Measurements from ENCODE around the gene LIFR. TPM values are rescaled to one million over a fixed set of nuclear protein-coding genes. Genes with fewer than 3 reads are reported as not detected.

Gene LIFR
- polyA plus RNA-seq, 1 experiment: 2.7 TPM

GRCh38 chr5:38494175-38494574, 62.3 kb downstream of the LIFR start:
- TF ChIP-seq, protein P1, sequence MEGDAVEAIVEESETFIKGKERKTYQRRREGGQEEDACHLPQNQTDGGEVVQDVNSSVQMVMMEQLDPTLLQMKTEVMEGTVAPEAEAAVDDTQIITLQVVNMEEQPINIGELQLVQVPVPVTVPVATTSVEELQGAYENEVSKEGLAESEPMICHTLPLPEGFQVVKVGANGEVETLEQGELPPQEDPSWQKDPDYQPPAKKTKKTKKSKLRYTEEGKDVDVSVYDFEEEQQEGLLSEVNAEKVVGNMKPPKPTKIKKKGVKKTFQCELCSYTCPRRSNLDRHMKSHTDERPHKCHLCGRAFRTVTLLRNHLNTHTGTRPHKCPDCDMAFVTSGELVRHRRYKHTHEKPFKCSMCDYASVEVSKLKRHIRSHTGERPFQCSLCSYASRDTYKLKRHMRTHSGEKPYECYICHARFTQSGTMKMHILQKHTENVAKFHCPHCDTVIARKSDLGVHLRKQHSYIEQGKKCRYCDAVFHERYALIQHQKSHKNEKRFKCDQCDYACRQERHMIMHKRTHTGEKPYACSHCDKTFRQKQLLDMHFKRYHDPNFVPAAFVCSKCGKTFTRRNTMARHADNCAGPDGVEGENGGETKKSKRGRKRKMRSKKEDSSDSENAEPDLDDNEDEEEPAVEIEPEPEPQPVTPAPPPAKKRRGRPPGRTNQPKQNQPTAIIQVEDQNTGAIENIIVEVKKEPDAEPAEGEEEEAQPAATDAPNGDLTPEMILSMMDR (IDR thresholded peaks at IDR 0.05; ENCODE audit: insufficient read depth, low read depth, low read length): no peak
- POLR2A ChIA-PET: no interaction called here
- Histone ChIP-seq H3K36me3 (ENCODE audit: control insufficient read depth, insufficient read depth, low read length) (no peaks in the 10 kb centered on the region; the same call in 1 of the 2 replicates), H3K4me3 (ENCODE audit: low read depth, low read length) (no peak overlapping the region), H3K27me3 (ENCODE audit: control insufficient read depth, insufficient read depth, low read length) (no peaks in the 10 kb centered on the region)
- CTCF ChIA-PET: no interaction called here
- DNase-seq (ENCODE audit: low read depth): no peak

DNA sequence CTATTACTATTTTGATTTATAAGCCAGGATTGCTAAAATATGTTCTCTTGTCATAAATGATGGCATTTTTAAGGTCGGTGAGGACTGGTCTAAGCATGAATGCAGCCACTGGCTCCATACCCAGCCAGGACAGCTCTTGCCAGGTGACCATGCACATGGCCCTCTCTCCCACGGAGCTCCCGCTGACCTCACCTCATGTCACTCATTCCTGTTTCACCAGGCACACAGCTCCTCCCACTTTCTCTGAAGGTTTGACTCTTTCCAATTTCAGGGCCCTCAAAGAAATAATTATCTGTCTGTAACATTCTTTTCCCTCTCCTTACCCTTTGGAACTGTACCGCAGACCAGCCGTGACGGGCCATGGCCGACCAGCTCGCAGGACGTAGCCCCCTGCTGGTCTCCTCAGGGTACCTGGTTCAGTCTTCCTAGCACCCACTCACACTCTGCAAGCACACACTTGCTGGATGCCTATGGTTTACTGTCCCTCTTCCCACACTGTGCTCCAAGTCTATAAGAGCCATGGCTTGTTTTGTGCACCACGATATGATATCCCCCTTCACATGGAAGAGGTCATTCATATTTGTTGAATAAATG, 72.5 kb downstream of the LIFR start:
- POLR2A ChIA-PET: no interaction called here
- no peak for DNase-seq (ENCODE audit: low read depth)
- TF ChIP-seq, protein P1 (IDR thresholded peaks at IDR 0.05; ENCODE audit: insufficient read depth, low read depth, low read length): no peak
- Histone ChIP-seq H3K27me3 (ENCODE audit: control insufficient read depth, insufficient read depth, low read length) (no peaks in the 10 kb centered on the region), H3K36me3 (ENCODE audit: control insufficient read depth, insufficient read depth, low read length) (peaks cover 2% of the 10 kb centered on the region; the same call in 1 of the 2 replicates), H3K4me3 (ENCODE audit: low read depth, low read length) (no peak overlapping the region)
- CTCF ChIA-PET: interaction anchor here (0.6 to 1.4 kb wide), 2 partner anchors 31 to 103 kb away, joined by 3 to 4 read pairs; no protein-coding TSS in a partner anchor

- no peak overlapping the region for H3K4me3 ChIP-seq (ENCODE audit: low read depth, low read length)
- no peak for DNase-seq (ENCODE audit: low read depth)
- H3K27me3 ChIP-seq (ENCODE audit: control insufficient read depth, insufficient read depth, low read length): no peaks in the 10 kb centered on the region
- TF ChIP-seq, protein P1 (IDR thresholded peaks at IDR 0.05; ENCODE audit: insufficient read depth, low read depth, low read length): no peak
- CTCF ChIA-PET: interaction anchor here (1.2 to 2.0 kb wide), 3 partner anchors 11 to 473 kb away, joined by 3 to 5 read pairs (median 3); no protein-coding TSS in a partner anchor
- POLR2A ChIA-PET: no interaction called here
- H3K36me3 ChIP-seq (ENCODE audit: control insufficient read depth, insufficient read depth, low read length): peaks cover 2% of the 10 kb centered on the region; the same call in 1 of the 2 replicates
Measured at GRCh38 chr5:38479315-38479904, 77.0 kb downstream of the LIFR start.

- no peaks in the 10 kb centered on the region for H3K27me3 ChIP-seq (ENCODE audit: control insufficient read depth, insufficient read depth, low read length)
- CTCF ChIA-PET: interaction anchor here (1.2 to 1.9 kb wide), 3 partner anchors 12 to 473 kb away, joined by 3 to 8 read pairs (median 3); no protein-coding TSS in a partner anchor
- POLR2A ChIA-PET: no interaction called here
- no peaks in the 10 kb centered on the region for H3K36me3 ChIP-seq (ENCODE audit: control insufficient read depth, insufficient read depth, low read length)
- TF ChIP-seq, protein P1 (IDR thresholded peaks at IDR 0.05; ENCODE audit: insufficient read depth, low read depth, low read length): no peak
- DNase-seq (ENCODE audit: low read depth): no peak
- H3K4me3 ChIP-seq (ENCODE audit: low read depth, low read length): no peak overlapping the region
Measured at GRCh38 chr5:38478878-38479277, 77.6 kb downstream of the LIFR start.

DNA sequence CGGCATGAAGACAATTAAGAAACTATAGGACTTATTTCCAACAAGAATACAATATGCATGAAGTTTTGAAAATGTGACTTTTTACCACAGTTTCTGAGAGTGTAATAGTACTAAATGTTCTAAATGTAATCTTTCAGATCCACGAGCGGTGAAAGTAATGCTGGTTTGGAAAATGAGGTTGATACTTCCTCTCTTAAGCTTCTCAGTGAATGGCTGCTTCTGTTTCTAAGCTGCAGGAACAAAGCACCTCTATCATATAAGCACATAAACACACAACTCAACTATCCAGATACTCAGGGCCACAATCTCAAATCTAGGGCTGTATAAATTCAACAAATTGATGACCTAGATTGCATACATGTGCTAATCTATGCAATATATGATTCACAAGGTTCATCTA, 78.3 kb downstream of the LIFR start:
- H3K27me3 ChIP-seq (ENCODE audit: control insufficient read depth, insufficient read depth, low read length): no peaks in the 10 kb centered on the region
- POLR2A ChIA-PET: interaction anchor here (0.6 kb wide), 1 partner anchor 280 kb away, joined by 4 read pairs; no protein-coding TSS in a partner anchor
- CTCF ChIA-PET: interaction anchor here (0.9 to 1.9 kb wide), 4 partner anchors 11 to 474 kb away, joined by 3 to 8 read pairs (median 3); no protein-coding TSS in a partner anchor

More for the DNA sequence above, 78.3 kb downstream of the LIFR start:
- no peak for DNase-seq (ENCODE audit: low read depth)
- Histone ChIP-seq H3K36me3 (ENCODE audit: control insufficient read depth, insufficient read depth, low read length) (no peaks in the 10 kb centered on the region), H3K4me3 (ENCODE audit: low read depth, low read length) (no peak overlapping the region)
- TF ChIP-seq, protein P1 (IDR thresholded peaks at IDR 0.05; ENCODE audit: insufficient read depth, low read depth, low read length): no peak
